Measurements from ENCODE around the gene SMAD9.

Gene SMAD9

DNA sequence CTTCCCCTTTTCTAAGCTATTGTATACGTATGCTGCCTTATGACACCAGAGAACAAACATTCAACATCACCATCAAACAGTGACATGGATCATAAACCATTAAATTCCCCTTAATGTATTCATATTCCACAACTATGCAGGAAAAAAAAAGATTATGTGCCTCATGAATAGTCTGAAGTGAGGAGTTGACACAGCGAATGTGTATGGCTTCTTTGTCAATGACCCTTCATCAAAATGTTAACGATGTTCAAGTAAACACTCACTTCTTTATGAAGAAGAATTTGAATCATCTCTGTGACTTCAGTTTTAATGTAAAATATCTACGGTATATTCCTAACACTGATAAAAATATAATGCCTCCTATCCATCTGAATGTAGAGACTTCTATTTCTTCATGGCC lies 44.6 kb downstream of the SMAD9 start:
- no peak for DNase-seq (ENCODE audit: low read depth)
- no peak for TF ChIP-seq CTCF (IDR thresholded peaks at IDR 0.05; ENCODE audit: insufficient read depth, low read depth, low read length, missing control alignments)
- H3K4me3 ChIP-seq (ENCODE audit: low read depth, low read length), result no peak overlapping the region

- DNase-seq (ENCODE audit: low read depth), result no peak
- no peak for TF ChIP-seq CTCF (IDR thresholded peaks at IDR 0.05; ENCODE audit: insufficient read depth, low read depth, low read length, missing control alignments)
- no peak overlapping the region for H3K4me3 ChIP-seq (ENCODE audit: low read depth, low read length)
Observed at GRCh38 chr13:36872621-36873020, 47.4 kb downstream of the SMAD9 start.

GRCh38 chr13:36870050-36870692 lies 49.9 kb downstream of the SMAD9 start:
- DNase-seq (ENCODE audit: low read depth), result no peak
- TF ChIP-seq CTCF (IDR thresholded peaks at IDR 0.05; ENCODE audit: insufficient read depth, low read depth, low read length, missing control alignments), result no peak
- no peak overlapping the region for H3K4me3 ChIP-seq (ENCODE audit: low read depth, low read length)

DNA sequence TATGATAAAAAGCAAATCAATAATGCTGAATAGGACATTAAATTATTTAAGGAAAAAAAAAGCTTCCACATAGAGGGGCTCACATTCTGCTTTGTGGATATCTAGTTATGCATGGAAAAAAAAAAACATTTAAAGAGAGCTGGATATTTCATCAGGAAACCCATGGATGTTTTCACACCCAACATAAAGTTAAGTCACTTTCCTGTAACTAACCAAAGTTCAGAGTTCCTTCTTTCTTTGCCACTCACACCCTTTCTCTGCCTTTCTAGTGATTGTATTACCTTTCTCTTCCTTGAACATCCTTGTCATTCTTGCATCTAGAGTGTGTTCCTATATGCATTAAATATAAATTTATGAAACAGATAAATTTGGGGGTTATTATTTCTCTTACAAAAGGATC lies 53.8 kb downstream of the SMAD9 start:
- no peak for TF ChIP-seq CTCF (IDR thresholded peaks at IDR 0.05; ENCODE audit: insufficient read depth, low read depth, low read length, missing control alignments)
- DNase-seq (ENCODE audit: low read depth), result no peak
- no peak overlapping the region for H3K4me3 ChIP-seq (ENCODE audit: low read depth, low read length)

DNA sequence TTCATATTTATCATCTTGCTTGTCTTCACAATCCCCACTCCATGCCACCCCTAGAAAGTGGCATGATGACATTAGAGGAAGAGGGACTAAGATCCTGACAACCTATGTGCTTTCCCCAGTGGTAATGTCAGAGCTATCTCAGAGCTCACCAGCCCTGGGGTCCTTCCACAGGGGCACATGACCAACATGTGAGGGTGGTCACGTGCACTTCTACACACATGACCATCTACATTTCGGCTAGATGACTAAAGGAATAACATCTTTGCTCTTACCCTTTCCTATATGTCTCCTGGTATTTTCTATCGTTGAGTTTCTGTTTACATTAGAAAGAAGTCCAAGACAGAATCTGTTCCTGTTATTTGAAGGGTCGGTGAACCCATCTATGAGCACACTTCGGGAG lies 54.8 kb downstream of the SMAD9 start:
- no peak overlapping the region for H3K4me3 ChIP-seq (ENCODE audit: low read depth, low read length)
- no peak for TF ChIP-seq CTCF (IDR thresholded peaks at IDR 0.05; ENCODE audit: insufficient read depth, low read depth, low read length, missing control alignments)
- DNase-seq (ENCODE audit: low read depth), result no peak

DNA sequence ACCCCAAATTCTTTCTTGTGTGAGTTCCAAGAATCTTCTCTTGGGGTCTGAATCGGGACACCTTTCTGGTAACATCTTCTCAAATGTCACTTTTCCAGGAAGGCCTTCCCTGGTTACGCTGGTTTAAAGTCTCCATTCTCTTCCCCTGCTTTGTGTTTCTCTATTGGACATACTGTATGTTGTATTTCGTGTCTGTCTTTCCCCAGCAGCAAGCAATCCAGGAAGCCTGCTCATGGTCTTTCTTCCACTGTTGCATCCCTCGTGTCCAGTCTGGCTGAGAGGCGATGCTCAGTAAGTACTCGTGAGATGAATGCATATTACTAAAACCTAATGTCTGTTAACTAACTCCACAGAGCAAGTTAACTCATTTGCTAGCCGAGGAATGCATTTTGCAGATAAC lies 57.3 kb downstream of the SMAD9 start:
- no peak for DNase-seq (ENCODE audit: low read depth)
- H3K4me3 ChIP-seq (ENCODE audit: low read depth, low read length), result no peak overlapping the region
- no peak for TF ChIP-seq CTCF (IDR thresholded peaks at IDR 0.05; ENCODE audit: insufficient read depth, low read depth, low read length, missing control alignments)

GRCh38 chr13:36862002-36862685 lies 57.9 kb downstream of the SMAD9 start:
- no peak for TF ChIP-seq CTCF (IDR thresholded peaks at IDR 0.05; ENCODE audit: insufficient read depth, low read depth, low read length, missing control alignments)
- H3K4me3 ChIP-seq (ENCODE audit: low read depth, low read length), result no peak overlapping the region
- DNase-seq (ENCODE audit: low read depth), result no peak

All from GM12865 (cell line).